T-cell (primary cell): ENCODE measurements around the gene KANSL3. TPM values are rescaled to one million over a fixed set of nuclear protein-coding genes. Genes with fewer than 3 reads are reported as not detected.

Experiments
- ATAC-seq, 4 experiments: fragments of 200-7000 bp in 3 of 4; fragments of 150-1000 bp in 1 of 4; cut with Tn5 transposase; replicated peaks in 1 of 4; 1 replicate in 3 of 4; 2 replicates in 1 of 4; pipeline ENCODE4 v1.10.0; 2021; ENCODE audit warnings: moderate library complexity in 3 of 4, mild to moderate bottlenecking in 2 of 4, moderate number of reproducible peaks in 1 of 4
- CTCF ChIA-PET, 2 donors: fragments of 300-600 bp; sonication (Branson Sonifier 250); formaldehyde crosslinking; loops; one replicate each; lab custom pipeline; 2022; ENCODE audit warnings: antibody characterized with exemption in 2 of 2; lab: Charles Lee
- POLR2A ChIA-PET, 2 donors: fragments of 300-600 bp; sonication (Branson Sonifier 250); formaldehyde crosslinking; loops; one replicate each; lab custom pipeline; 2022; ENCODE audit warnings: antibody characterized with exemption in 2 of 2; lab: Charles Lee
- DNase-seq, 35 experiments: peaks; one replicate each; pipeline versions ENCODE4 v3.0.0 to v3.0.0-alpha.2; 2013 to 2023
- H3K27ac ChIP-seq: one replicate; pipeline ENCODE4 v1.5.1; 2013; ENCODE audit warnings: low read length
- H3K27me3 ChIP-seq, 2 experiments: replicated peaks in 1 of 2; 1 replicate in 1 of 2; 2 replicates in 1 of 2; pipeline versions ENCODE4 v1.6.1 to v1.7.0; 2013; ENCODE audit warnings: low read length in 1 of 2, mixed read lengths in 1 of 2; ENCODE audit not compliant: control insufficient read depth in 2 of 2, insufficient read depth in 2 of 2; ENCODE audit errors: extremely low read depth in 1 of 2
- H3K36me3 ChIP-seq, 2 donors: 1 replicate in 1 of 2; 2 replicates in 1 of 2; pipeline versions ENCODE4 v1.6.1 to v1.7.0; 2013; ENCODE audit warnings: low read length in 1 of 2; ENCODE audit not compliant: control insufficient read depth in 2 of 2, insufficient read depth in 1 of 2; ENCODE audit errors: extremely low read depth in 1 of 2
- H3K4me1 ChIP-seq, 2 experiments: 1 replicate in 1 of 2; 2 replicates in 1 of 2; pipeline versions ENCODE4 v1.6.1 to v1.7.0; 2013; ENCODE audit warnings: low read length in 2 of 2, mixed read lengths in 1 of 2; ENCODE audit not compliant: insufficient read depth in 2 of 2, control insufficient read depth in 1 of 2; ENCODE audit errors: extremely low read depth in 1 of 2
- H3K4me3 ChIP-seq, 2 donors: 1 replicate in 1 of 2; 2 replicates in 1 of 2; pipeline versions ENCODE4 v1.5.1 to v1.7.0; 2013; ENCODE audit warnings: mild to moderate bottlenecking in 2 of 2, low read length in 1 of 2, moderate library complexity in 1 of 2; ENCODE audit not compliant: control insufficient read depth in 1 of 2; ENCODE audit errors: extremely low read depth in 1 of 2
- H3K9me3 ChIP-seq: 2 replicates; pipeline ENCODE4 v1.7.0; 2013
- H3K27ac Mint-ChIP-seq, 2 donors: one replicate each; pipeline ENCODE4 v1.8.0; 2020 to 2021; ENCODE audit warnings: mild to moderate bottlenecking in 2 of 2, mixed read lengths in 2 of 2
- H3K27me3 Mint-ChIP-seq, 2 donors: one replicate each; pipeline ENCODE4 v1.8.0; 2021 to 2022; ENCODE audit warnings: mixed read lengths in 2 of 2
- H3K36me3 Mint-ChIP-seq: one replicate; pipeline ENCODE4 v1.8.0; 2021; ENCODE audit warnings: mixed read lengths
- H3K4me1 Mint-ChIP-seq, 3 donors: one replicate each; pipeline ENCODE4 v1.8.0; 2020 to 2022; ENCODE audit warnings: mixed read lengths in 3 of 3, mild to moderate bottlenecking in 1 of 3
- H3K4me3 Mint-ChIP-seq, 3 donors: one replicate each; pipeline ENCODE4 v1.8.0; 2020 to 2022; ENCODE audit warnings: mild to moderate bottlenecking in 3 of 3, mixed read lengths in 3 of 3, moderate library complexity in 3 of 3
- H3K9me3 Mint-ChIP-seq, 3 donors: one replicate each; pipeline ENCODE4 v1.8.0; 2020 to 2022; ENCODE audit warnings: mixed read lengths in 3 of 3
- WGBS: methylation state at CpG from one replicate; pipeline ENCODE4 v1.1.5; 2013; ENCODE audit warnings: missing lambda C conversion rate; ENCODE audit not compliant: insufficient coverage; 5-methylcytosine and 5-hydroxymethylcytosine counted together
- total RNA-seq, 35 experiments: library from RNA in 6 of 35; stranded (reverse) in 6 of 35; fragments of 120-200 nt in 1 of 35; gene quantifications; one replicate each; pipeline versions ENCODE4 v1.2.1 to v1.2.4 and lab custom pipeline; 2013 to 2026

KANSL3 gene
- total RNA-seq, 5 donors from 2014 or later (not counting 1 experiment from before 2014, with no cell fraction given), result 55.1 to 67.6 (median 60.2) TPM

DNA sequence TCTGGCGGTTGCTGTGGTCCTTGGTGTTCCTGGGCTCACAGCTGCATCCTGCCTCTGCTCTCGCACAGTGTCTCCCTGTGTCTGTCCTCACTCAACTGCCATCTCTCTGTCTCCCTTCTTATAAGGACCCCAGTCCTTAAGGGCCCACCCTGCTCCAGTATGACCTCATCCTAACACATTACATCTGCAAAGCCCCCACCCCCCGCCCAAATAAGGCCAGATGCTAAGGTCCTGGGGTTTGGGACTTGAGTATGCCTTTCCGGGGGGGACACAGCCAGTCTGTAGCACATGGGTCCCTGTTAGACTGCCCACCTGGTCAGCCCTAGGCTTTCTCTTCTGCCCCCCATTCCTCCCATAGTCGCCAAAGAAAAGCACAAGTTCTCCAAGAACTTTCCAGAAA lies 45.2 kb upstream of the KANSL3 start:
- POLR2A ChIA-PET, result no interaction called here
- H3K36me3 Mint-ChIP-seq, result no peaks in the 10 kb centered on the region
- H3K9me3 Mint-ChIP-seq, result no peaks in the 10 kb centered on the region
- no peak overlapping the region for H3K4me3 Mint-ChIP-seq
- Histone ChIP-seq H3K27ac (no peak overlapping the region), H3K9me3 (no peaks in the 10 kb centered on the region), H3K36me3 (no peaks in the 10 kb centered on the region), H3K4me1 (no peaks in the 10 kb centered on the region), H3K27me3 (peaks cover 2 to 46% of the 10 kb centered on the region in 2 experiments), H3K4me3 (no peak overlapping the region)
- H3K27me3 Mint-ChIP-seq, result peaks cover 9 to 14% of the 10 kb centered on the region in 2 donors
- H3K27ac Mint-ChIP-seq, result no peak overlapping the region
- 67% methylated on average over 3 of the region's 5 CpGs for WGBS
- DNase-seq (no peak), ATAC-seq (no peak)
- H3K4me1 Mint-ChIP-seq, result no peaks in the 10 kb centered on the region
- CTCF ChIA-PET, result no interaction called here

DNA sequence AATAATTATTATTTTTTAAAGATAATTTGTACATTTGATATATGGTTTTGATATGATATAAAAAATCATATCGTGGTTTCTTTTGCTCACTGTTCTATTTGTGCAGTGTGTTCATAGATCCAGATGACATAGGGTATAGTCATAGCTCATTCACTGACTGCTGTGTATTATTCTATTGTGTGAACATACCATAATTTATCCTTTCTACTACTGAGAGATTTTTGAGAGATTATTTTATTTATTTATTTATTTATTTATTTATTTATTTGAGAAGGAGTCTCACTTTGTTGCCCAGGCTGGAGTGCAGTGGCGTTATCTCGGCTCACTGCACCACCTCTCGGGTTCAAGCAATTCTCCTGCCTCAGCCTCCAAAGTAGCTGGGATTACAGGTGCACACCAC lies 43.4 kb upstream of the KANSL3 start:
- no peak for DNase-seq
- H3K27me3 Mint-ChIP-seq, result peaks cover 9% of the 10 kb centered on the region in 2 donors
- CTCF ChIA-PET, result no interaction called here
- Histone ChIP-seq H3K9me3 (no peaks in the 10 kb centered on the region), H3K4me3 (no peak overlapping the region), H3K27ac (no peak overlapping the region), H3K27me3 (peaks cover 2 to 37% of the 10 kb centered on the region in 2 experiments), H3K4me1 (no peaks in the 10 kb centered on the region), H3K36me3 (no peaks in the 10 kb centered on the region)
- H3K27ac Mint-ChIP-seq, result no peak overlapping the region
- POLR2A ChIA-PET, result no interaction called here
- H3K9me3 Mint-ChIP-seq, result no peaks in the 10 kb centered on the region
- no CpG with 5 or more reads among the region's 4 CpGs for WGBS
- H3K4me1 Mint-ChIP-seq, result no peaks in the 10 kb centered on the region
- no peak for ATAC-seq
- H3K36me3 Mint-ChIP-seq, result no peaks in the 10 kb centered on the region
- no peak overlapping the region for H3K4me3 Mint-ChIP-seq

DNA sequence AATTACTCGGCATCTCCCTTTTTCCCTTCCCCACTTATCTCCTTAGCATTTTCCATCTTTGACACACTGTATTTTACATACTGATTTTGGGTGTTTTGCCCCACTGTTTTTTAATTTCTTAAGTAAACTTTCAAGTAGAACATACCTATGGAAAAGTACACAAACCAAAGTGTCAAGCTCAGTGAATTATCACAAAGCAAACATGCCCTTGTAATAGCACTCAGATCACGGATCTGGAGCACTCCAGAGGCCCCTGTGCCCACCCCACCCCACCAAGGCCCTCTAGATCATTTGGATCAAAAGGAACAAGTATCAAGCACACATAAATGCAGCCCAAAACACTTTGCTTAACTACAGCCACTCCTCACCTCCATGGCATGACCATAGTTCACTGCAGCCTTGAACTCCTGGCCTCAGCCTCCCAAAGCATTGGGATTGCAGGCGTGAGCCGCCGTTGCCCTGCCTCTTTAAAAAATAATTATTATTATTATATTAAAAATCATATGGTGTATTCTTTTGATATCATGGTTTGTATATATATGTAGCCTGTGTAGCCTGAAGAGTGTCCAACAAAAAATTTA lies 42.5 kb upstream of the KANSL3 start:
- no peaks in the 10 kb centered on the region for H3K9me3 Mint-ChIP-seq
- H3K36me3 Mint-ChIP-seq, result no peaks in the 10 kb centered on the region
- Histone ChIP-seq H3K9me3 (no peaks in the 10 kb centered on the region), H3K27me3 (peaks cover 2 to 29% of the 10 kb centered on the region in 2 experiments), H3K4me1 (no peaks in the 10 kb centered on the region), H3K27ac (no peak overlapping the region), H3K4me3 (no peak overlapping the region), H3K36me3 (no peaks in the 10 kb centered on the region)
- peaks cover 9% of the 10 kb centered on the region in 2 donors for H3K27me3 Mint-ChIP-seq
- DNase-seq, result no peak
- no peaks in the 10 kb centered on the region for H3K4me1 Mint-ChIP-seq
- ATAC-seq, result no peak
- no peak overlapping the region for H3K4me3 Mint-ChIP-seq
- ChIA-PET CTCF (no interaction called here), POLR2A (no interaction called here)
- WGBS, result no CpG with 5 or more reads among the region's 5 CpGs
- no peak overlapping the region for H3K27ac Mint-ChIP-seq

DNA sequence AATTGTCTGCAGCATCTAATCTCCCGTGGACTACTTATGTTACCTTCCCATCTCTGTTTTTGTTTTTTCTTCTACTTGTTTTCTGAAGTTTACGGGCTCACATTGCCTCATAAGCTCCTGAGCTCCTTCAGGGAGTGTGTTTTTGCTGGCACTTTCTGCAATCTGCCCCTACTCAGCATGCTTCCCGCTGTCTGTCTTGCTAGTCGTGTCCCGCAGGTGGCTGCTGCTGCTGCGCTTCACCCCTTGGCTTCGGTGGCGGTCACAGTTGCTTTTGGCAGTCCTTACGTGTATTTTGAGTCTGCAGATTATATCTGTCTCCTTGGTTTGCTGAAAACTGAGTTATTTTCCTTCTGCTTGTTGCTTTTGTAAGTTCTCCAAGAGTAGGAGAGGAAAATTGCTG lies 41.7 kb upstream of the KANSL3 start:
- H3K27ac ChIP-seq, result no peak overlapping the region
- ChIA-PET POLR2A (no interaction called here), CTCF (no interaction called here)
- peaks cover 2 to 20% of the 10 kb centered on the region in 2 experiments for H3K27me3 ChIP-seq
- DNase-seq (no peak), ATAC-seq (no peak)
- peaks cover 9% of the 10 kb centered on the region in 2 donors for H3K27me3 Mint-ChIP-seq
- H3K36me3 ChIP-seq, result no peaks in the 10 kb centered on the region
- H3K36me3 Mint-ChIP-seq, result no peaks in the 10 kb centered on the region
- H3K27ac Mint-ChIP-seq, result no peak overlapping the region
- 82% methylated on average over 7 of the region's 9 CpGs for WGBS
- H3K4me3 Mint-ChIP-seq, result no peak overlapping the region
- no peaks in the 10 kb centered on the region for H3K9me3 Mint-ChIP-seq
- no peaks in the 10 kb centered on the region for H3K9me3 ChIP-seq
- no peaks in the 10 kb centered on the region for H3K4me1 Mint-ChIP-seq
- H3K4me3 ChIP-seq, result no peak overlapping the region
- H3K4me1 ChIP-seq, result no peaks in the 10 kb centered on the region

DNA sequence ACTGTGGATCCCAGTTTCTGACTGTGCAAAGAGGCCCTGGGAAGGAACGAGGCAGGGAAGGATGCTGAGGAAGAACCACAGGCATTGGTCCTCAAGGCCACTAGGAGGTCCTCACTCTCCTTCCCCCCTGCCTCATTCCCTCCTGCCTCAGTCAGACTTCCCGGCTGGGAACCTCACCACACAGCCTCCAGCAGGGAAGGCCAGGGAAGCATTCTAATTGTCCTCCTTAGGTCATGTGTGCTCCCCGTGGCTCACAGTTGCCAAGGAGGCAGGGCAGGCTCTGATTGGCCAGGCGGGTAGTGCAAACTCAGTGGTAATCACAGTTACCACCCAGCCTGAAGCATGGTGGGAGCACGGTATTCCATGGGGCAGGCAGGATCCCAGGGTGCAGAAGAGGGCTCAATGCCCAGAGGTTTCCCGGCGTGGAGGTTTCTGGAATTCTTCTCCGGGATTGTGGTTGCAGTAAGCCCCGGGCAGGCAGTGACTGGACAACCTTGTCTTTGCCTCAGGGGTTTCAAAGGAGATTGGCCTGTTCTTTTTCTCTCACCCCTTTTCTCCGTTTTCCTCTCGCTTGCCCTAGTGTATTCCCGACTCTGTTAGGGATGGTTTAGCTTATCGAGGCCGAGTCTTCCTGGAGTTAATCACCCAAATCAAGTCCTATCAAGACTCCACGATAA lies 31.6 kb upstream of the KANSL3 start:
- Mint-ChIP-seq H3K27me3 (peaks cover 0 to 6% of the 10 kb centered on the region in 2 donors), H3K36me3 (no peaks in the 10 kb centered on the region), H3K4me3 (no peak overlapping the region), H3K27ac (no peak overlapping the region), H3K9me3 (no peaks in the 10 kb centered on the region), H3K4me1 (peaks cover 0 to 6% (median 0%) of the 10 kb centered on the region in 3 donors)
- DNase-seq (no peak), ATAC-seq (no peak)
- H3K36me3 ChIP-seq, result no peaks in the 10 kb centered on the region
- no peak overlapping the region for H3K4me3 ChIP-seq
- peaks cover 0 to 14% of the 10 kb centered on the region in 2 experiments for H3K27me3 ChIP-seq
- 88% methylated on average over 8 of the region's 15 CpGs for WGBS
- H3K9me3 ChIP-seq, result no peaks in the 10 kb centered on the region
- no peak overlapping the region for H3K27ac ChIP-seq
- ChIA-PET POLR2A (no interaction called here), CTCF (no interaction called here)
- H3K4me1 ChIP-seq, result no peaks in the 10 kb centered on the region

DNA sequence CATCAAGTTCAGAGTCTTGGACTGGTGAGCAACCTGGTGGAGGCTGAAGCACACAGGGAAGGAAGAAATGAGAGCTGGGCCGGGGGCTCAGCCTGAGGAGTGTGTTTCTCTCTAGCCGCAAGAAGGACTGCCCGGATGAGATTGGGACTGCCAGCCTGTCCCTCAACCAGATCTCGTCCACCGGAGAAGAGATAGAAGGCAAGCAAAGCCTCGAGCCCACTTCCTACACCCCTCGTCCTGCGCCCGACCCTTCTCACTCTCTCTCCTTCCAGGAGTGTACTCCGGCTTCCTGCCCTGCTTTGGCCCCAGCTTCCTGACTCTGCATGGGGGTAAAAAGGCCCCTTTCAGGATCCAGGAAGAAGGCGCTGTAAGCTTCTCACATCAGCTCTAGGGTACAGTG lies 30.7 kb upstream of the KANSL3 start:
- H3K4me3 Mint-ChIP-seq, result no peak overlapping the region
- peaks cover 0 to 6% of the 10 kb centered on the region in 2 donors for H3K27me3 Mint-ChIP-seq
- H3K4me1 ChIP-seq, result no peaks in the 10 kb centered on the region
- no peak overlapping the region for H3K27ac Mint-ChIP-seq
- H3K9me3 ChIP-seq, result no peaks in the 10 kb centered on the region
- ATAC-seq, result no peak
- DNase-seq, result no peak
- H3K27ac ChIP-seq, result no peak overlapping the region
- H3K36me3 Mint-ChIP-seq, result no peaks in the 10 kb centered on the region
- H3K4me3 ChIP-seq, result no peak overlapping the region
- 91% methylated on average over 8 of the region's 11 CpGs for WGBS
- CTCF ChIA-PET, result no interaction called here
- peaks cover 0 to 6% (median 0%) of the 10 kb centered on the region in 3 donors for H3K4me1 Mint-ChIP-seq
- POLR2A ChIA-PET, result no interaction called here
- H3K36me3 ChIP-seq, result no peaks in the 10 kb centered on the region
- H3K27me3 ChIP-seq, result peaks cover 0 to 14% of the 10 kb centered on the region in 2 experiments
- peaks cover 0 to 2% (median 0%) of the 10 kb centered on the region in 3 donors for H3K9me3 Mint-ChIP-seq
